HepG2 (cell line): ENCODE data around the gene SMARCB1. TPM values are rescaled to one million over a fixed set of nuclear protein-coding genes. Genes with fewer than 3 reads are reported as not detected.
A peak's percentile ranks its signal among the peaks of the same experiment; 100 is the strongest.

Experiments
- ATAC-seq: fragments of 200-7000 bp; cut with Tn5 transposase; 3 replicates; pipeline ENCODE4 v1.9.1; 2020; ENCODE audit warnings: mild to moderate bottlenecking, moderate library complexity
- BruUV-seq: library from RNA; stranded (reverse); fragments of 400-500 nt; replicated peaks from 2 replicates; lab custom pipeline; 2021; lab: Mats Ljungman, UMichigan
- CTCF ChIA-PET: fragments of 300-600 bp; formaldehyde crosslinking; extraction: SDS; loops from one replicate; lab custom pipeline; 2021; ENCODE audit warnings: low total read pairs, inconsistent platforms, low intra/inter-chr PET ratio; lab: Yijun Ruan, JAX
- POLR2A ChIA-PET: fragments of 350-600 bp; sonication (Branson Sonifier 250); formaldehyde crosslinking; loops from one replicate; lab custom pipeline; 2020; ENCODE audit warnings: antibody characterized with exemption, inconsistent platforms; lab: Yijun Ruan, JAX
- DNase-seq: peaks from one replicate; pipeline ENCODE4 v3.0.0-alpha.2; 2015; ENCODE audit warnings: low spot score
- FAIRE-seq: peaks from 3 replicates; lab custom pipeline; 2011; peaks lifted over from hg19 to GRCh38; lab: Jason Lieb, UNC
- H2AFZ ChIP-seq: one replicate; pipeline ENCODE4 v1.6.1; 2011; ENCODE audit warnings: low read length, inconsistent platforms
- H3K27ac ChIP-seq: fragments of 300-600 bp; 3 replicates; pipeline ENCODE4 v1.8.0; 2011; ENCODE audit warnings: mixed run types, mild to moderate bottlenecking, mixed read lengths, low read length, inconsistent platforms; ENCODE audit not compliant: insufficient read depth; ENCODE audit errors: extremely low read length
- H3K27me3 ChIP-seq, 2 experiments: fragments of 200-600 bp in 1 of 2; 2 replicates in 1 of 2; 3 replicates in 1 of 2; pipeline versions ENCODE4 v1.6.0 to v1.8.0; 2011; ENCODE audit warnings: low read length in 2 of 2, mild to moderate bottlenecking in 2 of 2, moderate library complexity in 2 of 2, inconsistent platforms in 1 of 2; ENCODE audit not compliant: insufficient read depth in 2 of 2, control insufficient read depth in 1 of 2
- H3K36me3 ChIP-seq, 2 experiments: fragments of 200-600 bp in 1 of 2; replicated peaks in 1 of 2; 2 replicates in 1 of 2; 3 replicates in 1 of 2; pipeline versions ENCODE4 v1.5.1 to v1.8.0; 2011; ENCODE audit warnings: low read length in 2 of 2, inconsistent platforms in 1 of 2; ENCODE audit not compliant: insufficient read depth in 2 of 2, control insufficient read depth in 1 of 2
- H3K4me1 ChIP-seq: 2 replicates; pipeline ENCODE4 v1.5.1; 2012; ENCODE audit warnings: low read length, inconsistent platforms; ENCODE audit not compliant: insufficient read depth
- H3K4me2 ChIP-seq: 2 replicates; pipeline ENCODE4 v1.6.0; 2011; ENCODE audit warnings: low read depth, low read length, inconsistent platforms
- H3K4me3 ChIP-seq, 3 experiments: fragments of 200-600 bp in 1 of 3; sonication (generic), shearing (Covaris generic) in 1 of 3; replicated peaks in 1 of 3; 2 replicates each; pipeline ENCODE4 v1.5.1; 2011 to 2016; ENCODE audit warnings: low read length in 3 of 3, inconsistent platforms in 2 of 3, low read depth in 2 of 3, mild to moderate bottlenecking in 2 of 3, control low read depth in 1 of 3, mixed read lengths in 1 of 3; ENCODE audit not compliant: insufficient read depth in 1 of 3
- H3K79me2 ChIP-seq: one replicate; pipeline ENCODE4 v1.6.1; 2011; ENCODE audit warnings: low read length, inconsistent platforms; ENCODE audit not compliant: insufficient read depth
- H3K9ac ChIP-seq: 2 replicates; pipeline ENCODE4 v1.6.0; 2011; ENCODE audit warnings: mild to moderate bottlenecking, low read depth, low read length, inconsistent platforms; ENCODE audit not compliant: insufficient read depth
- H3K9me3 ChIP-seq: 2 replicates; pipeline ENCODE4 v1.5.1; 2012; ENCODE audit warnings: mild to moderate bottlenecking, low read length
- H4K20me1 ChIP-seq: 2 replicates; pipeline ENCODE4 v1.6.0; 2011; ENCODE audit warnings: inconsistent platforms, mild to moderate bottlenecking, low read length, moderate library complexity; ENCODE audit not compliant: insufficient read depth
- ETS1 ChIP-seq: sonication (generic); formaldehyde crosslinking; IDR thresholded peaks from 2 replicates; pipeline ENCODE4 v1.4.0; 2020; ENCODE audit warnings: missing genetic modification reagents
- GLMP ChIP-seq: sonication (generic); formaldehyde crosslinking; IDR thresholded peaks from 2 replicates; pipeline ENCODE4 v1.9.0; 2021; ENCODE audit warnings: missing genetic modification reagents, mild to moderate bottlenecking, borderline replicate concordance
- HCFC1 ChIP-seq: fragments of 150-350 bp; IDR thresholded peaks from 2 replicates; pipeline ENCODE4 v1.6.1; 2014; ENCODE audit warnings: low read depth, low read length
- HDAC2 ChIP-seq: sonication (generic); formaldehyde crosslinking; IDR thresholded peaks from 2 replicates; pipeline ENCODE4 v1.4.0; 2020; ENCODE audit warnings: missing genetic modification reagents
- HNRNPH1 ChIP-seq: fragments of 200-400 bp; formaldehyde crosslinking; optimal IDR thresholded peaks from 2 replicates; pipeline ENCODE3; 2017; ENCODE audit warnings: mild to moderate bottlenecking, low read depth, low read length
- HNRNPL ChIP-seq: fragments of 200-400 bp; formaldehyde crosslinking; IDR thresholded peaks from 2 replicates; pipeline ENCODE4 v1.6.1; 2017; ENCODE audit warnings: mild to moderate bottlenecking, low read depth, low read length
- KAT7 ChIP-seq: IDR thresholded peaks from 2 replicates; pipeline ENCODE4 v1.6.1; 2018; ENCODE audit warnings: borderline replicate concordance, missing compliant biosample characterization
- MEF2D ChIP-seq: sonication (generic); formaldehyde crosslinking; IDR thresholded peaks from 2 replicates; pipeline ENCODE4 v1.5.1; 2020; ENCODE audit warnings: mild to moderate bottlenecking, missing genetic modification reagents
- MEIS2 ChIP-seq: sonication (generic); formaldehyde crosslinking; IDR thresholded peaks from 2 replicates; pipeline ENCODE4 v1.9.0; 2021; ENCODE audit warnings: mild to moderate bottlenecking, missing genetic modification reagents
- MTF1 ChIP-seq: sonication (generic); formaldehyde crosslinking; IDR thresholded peaks from 2 replicates; pipeline ENCODE4 v1.5.0; 2020; ENCODE audit warnings: missing genetic modification reagents
- MXD3 ChIP-seq: IDR thresholded peaks from 2 replicates; pipeline ENCODE4 v1.6.1; 2016; ENCODE audit warnings: mild to moderate bottlenecking, missing biosample characterization, missing genetic modification reagents
- RAD21 ChIP-seq: fragments of 450-650 bp; formaldehyde crosslinking; IDR thresholded peaks from 2 replicates; pipeline ENCODE4 v1.5.0; 2020; ENCODE audit warnings: mild to moderate bottlenecking
- TCF7 ChIP-seq: sonication (generic); IDR thresholded peaks from 2 replicates; pipeline ENCODE4 v1.6.1; 2016; ENCODE audit warnings: antibody characterized with exemption, low read depth
- ZNF230 ChIP-seq: sonication (generic); formaldehyde crosslinking; IDR thresholded peaks from 2 replicates; pipeline ENCODE4 v1.4.0; 2020; ENCODE audit warnings: mild to moderate bottlenecking, missing genetic modification reagents
- ZNF274 ChIP-seq: sonication (generic); formaldehyde crosslinking; IDR thresholded peaks from 2 replicates; pipeline ENCODE4 v1.5.1; 2020; ENCODE audit warnings: mild to moderate bottlenecking, missing genetic modification reagents
- ZNF569 ChIP-seq: sonication (generic); formaldehyde crosslinking; IDR thresholded peaks from 2 replicates; pipeline ENCODE4 v1.5.0; 2020; ENCODE audit warnings: mild to moderate bottlenecking, missing genetic modification reagents, moderate library complexity, borderline replicate concordance
- ZNF597 ChIP-seq: sonication (generic); formaldehyde crosslinking; IDR thresholded peaks from 2 replicates; pipeline ENCODE4 v1.5.0; 2020; ENCODE audit warnings: missing genetic modification reagents
- ZNF891 ChIP-seq: sonication (generic); formaldehyde crosslinking; IDR thresholded peaks from 2 replicates; pipeline ENCODE4 v1.5.0; 2020; ENCODE audit warnings: mild to moderate bottlenecking, missing genetic modification reagents
- WGBS: methylation state at CpG from one replicate; pipeline ENCODE4 v1.1.6; 2017; ENCODE audit warnings: low lambda C conversion rate; 5-methylcytosine and 5-hydroxymethylcytosine counted together
- in situ Hi-C: cut with HindIII; loops from 2 replicates; pipeline ENCODE4 v1.10.0; 2017; ENCODE audit warnings: low pct_unique_long_range_greater_than_20kb; ENCODE audit not compliant: extremely low pct_ligation_motif_present
- intact Hi-C: fragments of 100-400 bp; cut with micrococcal nuclease; formaldehyde crosslinking; loops from one replicate; pipeline ENCODE4 v1.10.0; 2022; ENCODE audit not compliant: unreplicated experiment
- polyA plus RNA-seq, 8 experiments: library from polyadenylated mRNA; depleted of rRNA in 3 of 8; stranded (reverse) in 7 of 8; unstranded in 1 of 8; fragments of >200 nt; fragmentation: Illumina TruSeq in 4 of 8; extraction: Trizol in 4 of 8; gene quantifications; 2 replicates each; pipeline versions ENCODE4 v1.2.1 to v1.2.3, GENCODE V29; 2011 to 2016; ENCODE audit warnings: low read depth in 4 of 8, missing spikeins in 1 of 8, mixed read lengths in 1 of 8; ENCODE audit not compliant: insufficient read depth in 1 of 8
- total RNA-seq, 5 experiments: library from RNA; depleted of rRNA; stranded (reverse); fragments of >200 nt; fragmentation: Illumina TruSeq; extraction: Trizol; gene quantifications; 2 replicates each; pipeline ENCODE4 v1.2.3, GENCODE V29; 2016; ENCODE audit warnings: low read depth in 1 of 5

The SMARCB1 gene
- total and polyA plus RNA-seq, 2 of the 13 experiments (the other 11 are each of a cell fraction or from before 2014, with no cell fraction given): 74.0 to 166 TPM

- CTCF ChIA-PET: no interaction called here
- Histone ChIP-seq H3K4me1 (no peaks in the 10 kb centered on the region), H3K79me2 (no peaks in the 10 kb centered on the region), H3K4me2 (no peak overlapping the region), H4K20me1 (no peaks in the 10 kb centered on the region), H3K4me3 (no peak overlapping the region), H3K27me3 (no peaks in the 10 kb centered on the region), H3K36me3 (peaks cover 26 to 43% of the 10 kb centered on the region in 2 experiments), H2AFZ (no peak overlapping the region), H3K27ac (no peak overlapping the region), H3K9me3 (no peaks in the 10 kb centered on the region), H3K9ac (no peak overlapping the region)
- POLR2A ChIA-PET: no interaction called here
- FAIRE-seq (no peak), ATAC-seq (no peak; the same call in 2 of the 3 replicates), DNase-seq (no peak)
- intact Hi-C loops (no loop called here), in situ Hi-C loops (no loop called here)
- 97% methylated on average over 6 of the region's 6 CpGs for WGBS
- no peak for TF ChIP-seq MEF2D (CRISPR knock-in tag)
- TF ChIP-seq MEIS2 (CRISPR knock-in tag): no peak
- no peak for TF ChIP-seq ETS1
- TF ChIP-seq ZNF230 (CRISPR knock-in tag): no peak
- TF ChIP-seq MXD3 (CRISPR knock-in tag): no peak
- TSS peak; percentile 16 for BruUV-seq
Measured at GRCh38 chr22:23817146-23817545, 30.4 kb downstream of the SMARCB1 start.

GRCh38 chr22:23818541-23818940 is 31.8 kb downstream of the SMARCB1 start:
- no peaks in the 10 kb centered on the region for H3K9me3 ChIP-seq
- POLR2A ChIA-PET: no interaction called here
- peaks cover 36 to 54% of the 10 kb centered on the region in 2 experiments for H3K36me3 ChIP-seq
- H3K4me3 ChIP-seq: no peak overlapping the region
- H3K27ac ChIP-seq: no peak overlapping the region
- no peak overlapping the region for H3K4me2 ChIP-seq
- H2AFZ ChIP-seq: no peak overlapping the region
- no peaks in the 10 kb centered on the region for H4K20me1 ChIP-seq
- in situ Hi-C loops (no loop called here), intact Hi-C loops (no loop called here)
- H3K4me1 ChIP-seq: no peaks in the 10 kb centered on the region
- ATAC-seq: no peak
- CTCF ChIA-PET: no interaction called here
- no peaks in the 10 kb centered on the region for H3K79me2 ChIP-seq
- BruUV-seq: no TSS peak
- WGBS: 98% methylated on average over 2 of the region's 2 CpGs
- H3K9ac ChIP-seq: no peak overlapping the region
- FAIRE-seq: no peak
- H3K27me3 ChIP-seq: no peaks in the 10 kb centered on the region
- DNase-seq: no peak
- TF ChIP-seq ZNF597 (CRISPR knock-in tag) (no peak), HNRNPH1 (no peak), KAT7 (CRISPR knock-in tag) (no peak), GLMP (CRISPR knock-in tag) (no peak), HCFC1 (no peak), ZNF891 (CRISPR knock-in tag) (no peak), HDAC2 (CRISPR knock-in tag) (no peak), TCF7 (no peak), ZNF274 (CRISPR knock-in tag) (no peak), ZNF569 (CRISPR knock-in tag) (no peak), MTF1 (no peak), RAD21 (no peak), HNRNPL (no peak)
